Testis (tissue), 2 donors: ENCODE results near the gene ELF5.

Experiments used
- POLR2A ChIP-seq: fragments of 450-650 bp; IDR thresholded peaks from one replicate; pipeline ENCODE4 v1.6.1; 2017; ENCODE audit warnings: antibody characterized with exemption, mild to moderate bottlenecking, moderate library complexity
- TF ChIP-seq, protein P1 (sequence below), 3 experiments: fragments of 450-650 bp in 2 of 3; fragments of 200-600 bp in 1 of 3; sonication (generic) in 1 of 3; IDR thresholded peaks; one replicate each; pipeline ENCODE4 v1.5.1; 2016 to 2019; ENCODE audit warnings: antibody characterized with exemption in 3 of 3, mild to moderate bottlenecking in 2 of 3, moderate library complexity in 1 of 3

- TF ChIP-seq, protein P1, sequence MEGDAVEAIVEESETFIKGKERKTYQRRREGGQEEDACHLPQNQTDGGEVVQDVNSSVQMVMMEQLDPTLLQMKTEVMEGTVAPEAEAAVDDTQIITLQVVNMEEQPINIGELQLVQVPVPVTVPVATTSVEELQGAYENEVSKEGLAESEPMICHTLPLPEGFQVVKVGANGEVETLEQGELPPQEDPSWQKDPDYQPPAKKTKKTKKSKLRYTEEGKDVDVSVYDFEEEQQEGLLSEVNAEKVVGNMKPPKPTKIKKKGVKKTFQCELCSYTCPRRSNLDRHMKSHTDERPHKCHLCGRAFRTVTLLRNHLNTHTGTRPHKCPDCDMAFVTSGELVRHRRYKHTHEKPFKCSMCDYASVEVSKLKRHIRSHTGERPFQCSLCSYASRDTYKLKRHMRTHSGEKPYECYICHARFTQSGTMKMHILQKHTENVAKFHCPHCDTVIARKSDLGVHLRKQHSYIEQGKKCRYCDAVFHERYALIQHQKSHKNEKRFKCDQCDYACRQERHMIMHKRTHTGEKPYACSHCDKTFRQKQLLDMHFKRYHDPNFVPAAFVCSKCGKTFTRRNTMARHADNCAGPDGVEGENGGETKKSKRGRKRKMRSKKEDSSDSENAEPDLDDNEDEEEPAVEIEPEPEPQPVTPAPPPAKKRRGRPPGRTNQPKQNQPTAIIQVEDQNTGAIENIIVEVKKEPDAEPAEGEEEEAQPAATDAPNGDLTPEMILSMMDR (IDR thresholded peaks at IDR 0.05): no peak
- TF ChIP-seq POLR2A: no peak
These were observed 3.4 kb downstream of the ELF5 start for GRCh38 chr11:34510218-34510617.
